SK-N-DZ (cell line): ENCODE data around the gene PRKD2.

ENCODE experiments used
- DNase-seq: peaks from one replicate; pipeline ENCODE4 v3.0.0-alpha.2; 2015; ENCODE audit warnings: low spot score

PRKD2 gene

GRCh38 chr19:46725036-46725820 lies 8.3 kb upstream of the PRKD2 start:
- DNase-seq, result no peak

- DNase-seq, result no peak
Observed at GRCh38 chr19:46724468-46724867, 7.6 kb upstream of the PRKD2 start.

GRCh38 chr19:46723471-46723870 lies 6.6 kb upstream of the PRKD2 start:
- no peak for DNase-seq

GRCh38 chr19:46723023-46723461 lies 6.1 kb upstream of the PRKD2 start:
- no peak for DNase-seq

- no peak for DNase-seq
Observed at GRCh38 chr19:46722421-46723022, 5.6 kb upstream of the PRKD2 start.

- no peak for DNase-seq
Observed at GRCh38 chr19:46722004-46722380, 5.1 kb upstream of the PRKD2 start.

GRCh38 chr19:46721269-46722003 lies 4.5 kb upstream of the PRKD2 start:
- no peak for DNase-seq

- no peak for DNase-seq
Observed at GRCh38 chr19:46720503-46721239, 3.8 kb upstream of the PRKD2 start.

- no peak for DNase-seq
Observed at GRCh38 chr19:46719629-46720502, 3.0 kb upstream of the PRKD2 start.

- no peak for DNase-seq
Observed at GRCh38 chr19:46718934-46719622, 2.2 kb upstream of the PRKD2 start.

GRCh38 chr19:46718157-46718933 lies 1.4 kb upstream of the PRKD2 start:
- DNase-seq, result no peak

GRCh38 chr19:46717716-46718143 lies 816 bp upstream of the PRKD2 start:
- no peak for DNase-seq

- no peak for DNase-seq
Observed at GRCh38 chr19:46716672-46717033, 261 bp downstream of the PRKD2 start.

GRCh38 chr19:46715975-46716671 lies 791 bp downstream of the PRKD2 start:
- peak; percentile 10 for DNase-seq

GRCh38 chr19:46715620-46715974 lies 1.3 kb downstream of the PRKD2 start:
- no peak for DNase-seq

- no peak for DNase-seq
Observed at GRCh38 chr19:46714444-46715106, 2.3 kb downstream of the PRKD2 start.

GRCh38 chr19:46713781-46714443 lies 3.0 kb downstream of the PRKD2 start:
- peak; percentile 29 for DNase-seq
